Endodermal cell (in vitro differentiated cells): ENCODE data around the gene BFSP2. TPM values are rescaled to one million over a fixed set of nuclear protein-coding genes. Genes with fewer than 3 reads are reported as not detected.

Experiments
- DNase-seq: peaks from one replicate; pipeline ENCODE4 v3.0.0-alpha.2; 2017
- H3K27ac ChIP-seq: 2 replicates; pipeline ENCODE4 v1.5.1; 2013; ENCODE audit warnings: mild to moderate bottlenecking, low read depth, low read length, moderate library complexity
- H3K27me3 ChIP-seq: 2 replicates; pipeline ENCODE4 v1.6.1; 2013; ENCODE audit warnings: mild to moderate bottlenecking, low read length, moderate library complexity; ENCODE audit not compliant: insufficient read depth, control insufficient read depth, poor library complexity, severe bottlenecking
- H3K36me3 ChIP-seq: 2 replicates; pipeline ENCODE4 v1.7.0; 2013; ENCODE audit warnings: mild to moderate bottlenecking, low read length, moderate library complexity; ENCODE audit not compliant: control insufficient read depth, insufficient read depth
- H3K4me1 ChIP-seq: one replicate; pipeline ENCODE4 v1.7.0; 2013; ENCODE audit warnings: low read length; ENCODE audit not compliant: control insufficient read depth, insufficient read depth
- H3K4me3 ChIP-seq: 2 replicates; pipeline ENCODE4 v1.5.1; 2013; ENCODE audit warnings: mild to moderate bottlenecking, low read length, moderate library complexity
- H3K9ac ChIP-seq: 2 replicates; pipeline ENCODE4 v1.6.1; 2013; ENCODE audit warnings: mild to moderate bottlenecking, low read length, moderate library complexity; ENCODE audit not compliant: poor library complexity, severe bottlenecking; ENCODE audit errors: extremely low read depth
- H3K9me3 ChIP-seq: 2 replicates; pipeline ENCODE4 v1.6.1; 2013; ENCODE audit warnings: mild to moderate bottlenecking, low read length, moderate library complexity; ENCODE audit not compliant: control insufficient read depth
- H3K27ac Mint-ChIP-seq: 2 replicates; pipeline ENCODE4 v1.8.0; 2020; ENCODE audit warnings: mixed read lengths
- H3K27me3 Mint-ChIP-seq: 2 replicates; pipeline ENCODE4 v1.8.0; 2021; ENCODE audit warnings: mild to moderate bottlenecking, mixed read lengths; ENCODE audit not compliant: insufficient read depth
- H3K36me3 Mint-ChIP-seq: 2 replicates; pipeline ENCODE4 v1.8.0; 2020; ENCODE audit warnings: low read depth, mixed read lengths
- H3K4me1 Mint-ChIP-seq: 2 replicates; pipeline ENCODE4 v1.8.0; 2020; ENCODE audit warnings: mixed read lengths
- H3K4me3 Mint-ChIP-seq: 2 replicates; pipeline ENCODE4 v1.8.0; 2020; ENCODE audit warnings: mild to moderate bottlenecking, moderate library complexity, mixed read lengths
- H3K9me3 Mint-ChIP-seq: 2 replicates; pipeline ENCODE4 v1.8.0; 2020; ENCODE audit warnings: mild to moderate bottlenecking, mixed read lengths
- CTCF ChIP-seq: fragments of 200-600 bp; sonication (generic); conservative IDR thresholded peaks from 2 replicates; pipeline ENCODE4 v1.5.0; 2021; ENCODE audit warnings: antibody characterized with exemption, mild to moderate bottlenecking
- WGBS, 2 experiments: methylation state at CpG; one replicate each; pipeline versions ENCODE4 v1.1.5 to v1.1.7; 2013; ENCODE audit warnings: missing lambda C conversion rate in 2 of 2, mixed read lengths in 1 of 2; ENCODE audit not compliant: insufficient coverage in 1 of 2, insufficient read length in 1 of 2; 5-methylcytosine and 5-hydroxymethylcytosine counted together
- total RNA-seq, 2 donors: library from RNA; stranded (reverse); fragmentation: NEBNext Ultra II Directional in 1 of 2; extraction: Animal tissue kit (Norgen Biotek cat#: 25700) in 1 of 2; gene quantifications; 2 replicates in 1 of 2; 3 replicates in 1 of 2; pipeline ENCODE4 v1.2.1, GENCODE V29; 2021

Gene BFSP2
- total RNA-seq, 2 donors from 2014 or later, result not detected

- Mint-ChIP-seq H3K27ac (no peak overlapping the region), H3K4me1 (peaks cover 35% of the 10 kb centered on the region), H3K9me3 (no peaks in the 10 kb centered on the region), H3K36me3 (no peaks in the 10 kb centered on the region), H3K27me3 (peaks cover 2% of the 10 kb centered on the region), H3K4me3 (no peak overlapping the region)
- Histone ChIP-seq H3K27ac (no peak overlapping the region), H3K36me3 (no peaks in the 10 kb centered on the region), H3K9me3 (no peaks in the 10 kb centered on the region), H3K9ac (no peak overlapping the region), H3K4me3 (no peak overlapping the region), H3K27me3 (no peaks in the 10 kb centered on the region), H3K4me1 (peaks cover 2% of the 10 kb centered on the region)
- no peak for TF ChIP-seq CTCF
- DNase-seq, result peak; percentile 17
- 95 to 100% methylated on average over 1 to 2 of the region's 2 CpGs for WGBS, 2 experiments
Measured at GRCh38 chr3:133371181-133371580, 28.7 kb upstream of the BFSP2 start.

- H3K36me3 Mint-ChIP-seq, result no peaks in the 10 kb centered on the region
- H3K27ac Mint-ChIP-seq, result peak overlapping the region; percentile 29
- Histone ChIP-seq H3K4me3 (no peak overlapping the region), H3K27me3 (no peaks in the 10 kb centered on the region), H3K4me1 (peaks cover 7% of the 10 kb centered on the region), H3K27ac (no peak overlapping the region), H3K9ac (no peak overlapping the region), H3K9me3 (no peaks in the 10 kb centered on the region), H3K36me3 (no peaks in the 10 kb centered on the region)
- no peak for DNase-seq
- no peak for TF ChIP-seq CTCF
- no peaks in the 10 kb centered on the region for H3K9me3 Mint-ChIP-seq
- peaks cover 40% of the 10 kb centered on the region for H3K4me1 Mint-ChIP-seq
- H3K27me3 Mint-ChIP-seq, result peaks cover 2% of the 10 kb centered on the region
- WGBS, 2 experiments, result 92 to 100% methylated on average over 1 of the region's 1 CpG
- no peak overlapping the region for H3K4me3 Mint-ChIP-seq
Measured at GRCh38 chr3:133371676-133372075, 28.2 kb upstream of the BFSP2 start.

- Histone ChIP-seq H3K9ac (no peak overlapping the region), H3K27me3 (no peaks in the 10 kb centered on the region), H3K4me3 (no peak overlapping the region), H3K36me3 (no peaks in the 10 kb centered on the region), H3K9me3 (no peaks in the 10 kb centered on the region), H3K27ac (peak overlapping the region; percentile 62), H3K4me1 (peaks cover 7% of the 10 kb centered on the region)
- 33 to 82% methylated on average over 1 to 4 of the region's 4 CpGs for WGBS, 2 experiments
- Mint-ChIP-seq H3K4me1 (peaks cover 41% of the 10 kb centered on the region), H3K27ac (no peak overlapping the region), H3K27me3 (no peaks in the 10 kb centered on the region), H3K36me3 (no peaks in the 10 kb centered on the region), H3K9me3 (no peaks in the 10 kb centered on the region), H3K4me3 (no peak overlapping the region)
- no peak for TF ChIP-seq CTCF
- no peak for DNase-seq
Measured at GRCh38 chr3:133374708-133375402, 25.0 kb upstream of the BFSP2 start.
